A549 (cell line): ENCODE measurements around the gene UFSP2. TPM values are rescaled to one million over a fixed set of nuclear protein-coding genes. Genes with fewer than 3 reads are reported as not detected.

Source experiments
- ATAC-seq, 2 experiments: fragments of 200-7000 bp in 1 of 2; fragments of >200 bp in 1 of 2; cut with Nextera tagmentation in 1 of 2; cut with Tn5 transposase in 1 of 2; 3 replicates each; pipeline versions ENCODE4 v1.8.0 to v1.9.1; 2018 to 2020; ENCODE audit warnings: mild to moderate bottlenecking in 1 of 2, moderate library complexity in 1 of 2
- CTCF ChIA-PET: fragments of 300-600 bp; sonication (Branson Sonifier 250); formaldehyde crosslinking; extraction: SDS; loops from one replicate; lab custom pipeline; 2021; ENCODE audit warnings: antibody characterized with exemption, inconsistent platforms; lab: Yijun Ruan, JAX
- POLR2A ChIA-PET: fragments of 350-600 bp; formaldehyde crosslinking; extraction: SDS; loops from one replicate; lab custom pipeline; 2021; ENCODE audit warnings: antibody characterized with exemption, inconsistent platforms; lab: Yijun Ruan, JAX
- DNase-seq, 2 experiments: peaks; one replicate each; pipeline versions ENCODE4 v3.0.0 to v3.0.0-alpha.2; 2011 to 2016; ENCODE audit warnings: low read depth in 1 of 2, low spot score in 1 of 2
- FAIRE-seq: peaks from 2 replicates; lab custom pipeline; 2011; peaks lifted over from hg19 to GRCh38; lab: Jason Lieb, UNC
- H3K27ac ChIP-seq, 2 experiments: fragments of >200 bp; sonication (Bioruptor Twin); formaldehyde crosslinking; 3 replicates each; pipeline ENCODE4 v1.5.1; 2016 to 2017
- H3K4me1 ChIP-seq: fragments of >200 bp; sonication (Bioruptor Twin); formaldehyde crosslinking; 3 replicates; pipeline ENCODE4 v1.6.1; 2016
- H3K4me2 ChIP-seq: fragments of >200 bp; sonication (Bioruptor Twin); formaldehyde crosslinking; 3 replicates; pipeline ENCODE4 v1.6.1; 2016
- H3K4me3 ChIP-seq: fragments of >200 bp; sonication (Bioruptor Twin); formaldehyde crosslinking; 3 replicates; pipeline ENCODE4 v1.5.1; 2016
- H3K9me3 ChIP-seq: fragments of >200 bp; sonication (Bioruptor Twin); formaldehyde crosslinking; 3 replicates; pipeline ENCODE4 v1.6.1; 2016
- ATOH8 ChIP-seq: fragments of 250-450 bp; sonication (Bioruptor Pico); IDR thresholded peaks from 2 replicates; pipeline ENCODE4 v1.5.0; 2020; ENCODE audit warnings: low read depth, mild to moderate bottlenecking, moderate library complexity
- BCL3 ChIP-seq: fragments of >200 bp; sonication (Bioruptor Twin); formaldehyde crosslinking; IDR thresholded peaks from 3 replicates; pipeline ENCODE4 v1.6.1; 2016
- CHD2 ChIP-seq: fragments of 150-350 bp; IDR thresholded peaks from 2 replicates; pipeline ENCODE4 v1.6.1; 2014; ENCODE audit warnings: low read length; ENCODE audit not compliant: partially characterized antibody
- EHF ChIP-seq: fragments of 250-450 bp; sonication (Bioruptor Pico); IDR thresholded peaks from 2 replicates; pipeline ENCODE4 v1.5.0; 2020; ENCODE audit warnings: mild to moderate bottlenecking
- EHMT2 ChIP-seq: fragments of 200-600 bp; sonication (generic); IDR thresholded peaks from 2 replicates; pipeline ENCODE4 v1.6.1; 2016; ENCODE audit warnings: antibody characterized with exemption, low read depth, mild to moderate bottlenecking, moderate library complexity
- FOSB ChIP-seq: fragments of 250-450 bp; sonication (Bioruptor Pico); IDR thresholded peaks from 2 replicates; pipeline ENCODE4 v1.5.0; 2020; ENCODE audit warnings: mild to moderate bottlenecking, moderate library complexity
- FOSL2 ChIP-seq, 2 experiments: fragments of 450-650 bp in 1 of 2; fragments of >200 bp in 1 of 2; sonication (Bioruptor Twin) in 1 of 2; formaldehyde crosslinking; IDR thresholded peaks; 2 replicates each; pipeline versions ENCODE4 v1.5.0 to v1.6.1; 2016 to 2020; ENCODE audit warnings: mild to moderate bottlenecking in 1 of 2, moderate library complexity in 1 of 2
- FOXS1 ChIP-seq: fragments of 250-450 bp; sonication (Bioruptor Pico); IDR thresholded peaks from 2 replicates; pipeline ENCODE4 v1.5.0; 2020; ENCODE audit warnings: mild to moderate bottlenecking, moderate library complexity
- MAFK ChIP-seq: fragments of 450-650 bp; IDR thresholded peaks from 2 replicates; pipeline ENCODE4 v1.6.1; 2014; ENCODE audit not compliant: partially characterized antibody
- NPAS2 ChIP-seq: fragments of 250-450 bp; sonication (Bioruptor Pico); IDR thresholded peaks from 2 replicates; pipeline ENCODE4 v1.8.0; 2022; ENCODE audit warnings: mild to moderate bottlenecking, moderate library complexity, borderline replicate concordance
- POLR2A ChIP-seq: IDR thresholded peaks from 2 replicates; pipeline ENCODE4 v1.6.1; 2012; ENCODE audit warnings: mild to moderate bottlenecking, low read length
- RARB ChIP-seq: fragments of 250-450 bp; sonication (Bioruptor Pico); IDR thresholded peaks from 2 replicates; pipeline ENCODE4 v1.8.0; 2021; ENCODE audit warnings: mild to moderate bottlenecking, moderate library complexity
- RCOR1 ChIP-seq: fragments of 150-350 bp; IDR thresholded peaks from 2 replicates; pipeline ENCODE4 v1.6.1; 2014; ENCODE audit warnings: antibody characterized with exemption, low read length, low read depth
- REST ChIP-seq: fragments of 200-600 bp; sonication (generic); IDR thresholded peaks from 2 replicates; pipeline ENCODE4 v1.6.1; 2016; ENCODE audit warnings: antibody characterized with exemption, mild to moderate bottlenecking, moderate library complexity
- SMC3 ChIP-seq: fragments of >200 bp; sonication (Bioruptor Twin); formaldehyde crosslinking; IDR thresholded peaks from 3 replicates; pipeline ENCODE4 v1.6.1; 2018; ENCODE audit warnings: inconsistent platforms
- ZFP36 ChIP-seq: fragments of 450-650 bp; IDR thresholded peaks from 2 replicates; pipeline ENCODE4 v1.6.1; 2014; ENCODE audit warnings: borderline replicate concordance; ENCODE audit not compliant: partially characterized antibody
- WGBS: methylation state at CpG from one replicate; pipeline ENCODE4 v1.1.6; 2017; ENCODE audit errors: missing lambda C conversion rate; 5-methylcytosine and 5-hydroxymethylcytosine counted together
- polyA plus RNA-seq, 4 experiments: library from polyadenylated mRNA; depleted of rRNA in 3 of 4; stranded (reverse); fragments of >200 nt; fragmentation: RNase III in 1 of 4; extraction: RNeasy Plus Mini Kit Qiagen cat#74134 plus additional on column Dnase treatment in 1 of 4; gene quantifications; 2 replicates in 3 of 4; 3 replicates in 1 of 4; pipeline ENCODE4 v1.2.3, GENCODE V29; 2011 to 2017

UFSP2 gene
- polyA plus RNA-seq, 2 of the 4 experiments (the other 2 are of a cell fraction): 15.1 to 35.7 TPM

GRCh38 chr4:185379326-185380295 lies 46.2 kb downstream of the UFSP2 start:
- Histone ChIP-seq H3K27ac (no peak overlapping the region), H3K9me3 (no peaks in the 10 kb centered on the region), H3K4me2 (no peak overlapping the region), H3K4me3 (no peak overlapping the region), H3K4me1 (no peaks in the 10 kb centered on the region)
- ATAC-seq (no peak), FAIRE-seq (no peak), DNase-seq (no peak)
- TF ChIP-seq POLR2A (no peak), NPAS2 (CRISPR knock-in tag) (no peak), EHF (CRISPR knock-in tag) (no peak), SMC3 (no peak), RARB (no peak), MAFK (no peak), FOSB (CRISPR knock-in tag) (no peak), RCOR1 (no peak), FOSL2 (IDR thresholded peaks at IDR 0.05) (no peak), FOSL2 (CRISPR knock-in tag; IDR thresholded peaks at IDR 0.05) (no peak), ATOH8 (CRISPR knock-in tag) (no peak)
- 91% methylated on average over 13 of the region's 13 CpGs for WGBS
- ChIA-PET CTCF (no interaction called here), POLR2A (no interaction called here)

GRCh38 chr4:185378264-185378663 lies 47.5 kb downstream of the UFSP2 start:
- ATAC-seq: no peak
- Histone ChIP-seq H3K4me2 (no peak overlapping the region), H3K4me3 (no peak overlapping the region), H3K27ac (no peak overlapping the region), H3K9me3 (no peaks in the 10 kb centered on the region), H3K4me1 (no peaks in the 10 kb centered on the region)
- WGBS: 87% methylated on average over 6 of the region's 6 CpGs
- DNase-seq: no peak
- ChIA-PET CTCF (interaction anchor here (0.8 to 1.0 kb wide), 2 partner anchors 12 to 17 kb away, joined by 3 read pairs; partner anchors contain the start of gene LRP2BP), POLR2A (no interaction called here)
- TF ChIP-seq POLR2A (no peak), REST (no peak), ZFP36 (no peak), BCL3 (no peak), FOXS1 (CRISPR knock-in tag) (no peak), CHD2 (no peak), NPAS2 (CRISPR knock-in tag) (no peak), EHMT2 (no peak)
- no peak for FAIRE-seq
